GM19238 (cell line): ENCODE results near the gene CYB5B.
"Not testable (repeated sequence)": the region's sequence is repeated elsewhere in the genome, so short reads cannot be mapped to it uniquely, and the experiment has no call there.

Experiments used
- DNase-seq: peaks from one replicate; pipeline ENCODE4 v3.0.0; 2011; ENCODE audit warnings: low spot score; ENCODE audit not compliant: insufficient read length

The CYB5B gene

DNA sequence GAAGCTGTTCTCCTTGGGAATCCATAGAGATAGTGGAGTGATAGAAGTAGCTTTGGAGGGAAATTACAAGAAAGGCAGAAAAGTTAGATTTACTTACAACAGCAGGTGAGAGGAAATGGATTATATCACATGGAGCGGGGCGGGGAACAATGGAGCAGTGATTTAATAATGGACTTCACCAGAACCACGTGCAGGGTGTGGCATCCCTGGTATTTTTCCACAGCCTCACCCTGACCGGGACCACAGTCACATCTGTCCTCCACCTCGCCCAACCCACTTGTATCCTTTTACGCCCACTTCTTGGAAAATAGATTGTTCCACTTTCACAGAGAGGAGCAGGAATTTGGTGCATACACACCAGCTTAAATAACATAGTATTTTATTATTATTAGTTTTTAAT is 15.9 kb upstream of the CYB5B start:
- no peak for DNase-seq

DNA sequence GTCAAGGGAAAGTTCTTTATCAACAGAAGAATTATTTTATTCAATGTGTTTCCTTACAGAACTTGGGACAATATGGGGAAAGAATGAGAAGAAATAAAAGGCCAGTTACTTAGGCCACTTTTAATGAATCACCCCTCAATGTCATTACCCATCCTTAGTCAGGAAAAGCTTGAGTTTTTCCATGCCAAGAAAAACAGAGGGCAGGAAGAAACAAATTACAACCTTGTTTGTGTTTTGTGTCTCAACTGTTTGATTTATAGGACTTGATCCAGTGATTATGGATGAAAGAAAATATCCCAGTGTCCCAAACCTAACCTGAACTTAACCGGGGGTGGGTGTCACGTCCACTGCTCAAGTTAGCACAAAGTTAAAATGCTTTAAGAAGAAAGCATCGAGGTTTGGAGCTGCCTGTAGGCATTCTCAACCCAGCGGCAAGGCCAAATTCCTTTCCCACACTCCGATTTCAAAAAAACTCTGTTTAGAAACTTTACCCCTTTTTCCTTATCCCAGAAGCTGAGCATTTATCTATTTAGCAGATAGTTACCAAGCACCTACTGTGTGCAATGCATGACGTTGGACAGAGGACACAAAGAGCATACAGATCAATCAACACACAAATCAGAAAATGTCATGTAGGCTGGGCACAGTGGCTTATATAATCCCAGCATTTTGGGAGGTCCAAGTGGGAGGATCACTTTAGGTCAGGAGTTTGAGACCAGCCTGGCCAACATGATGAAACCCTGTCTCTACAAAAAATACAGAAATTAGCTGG is 14.0 kb upstream of the CYB5B start:
- DNase-seq, result no peak

DNA sequence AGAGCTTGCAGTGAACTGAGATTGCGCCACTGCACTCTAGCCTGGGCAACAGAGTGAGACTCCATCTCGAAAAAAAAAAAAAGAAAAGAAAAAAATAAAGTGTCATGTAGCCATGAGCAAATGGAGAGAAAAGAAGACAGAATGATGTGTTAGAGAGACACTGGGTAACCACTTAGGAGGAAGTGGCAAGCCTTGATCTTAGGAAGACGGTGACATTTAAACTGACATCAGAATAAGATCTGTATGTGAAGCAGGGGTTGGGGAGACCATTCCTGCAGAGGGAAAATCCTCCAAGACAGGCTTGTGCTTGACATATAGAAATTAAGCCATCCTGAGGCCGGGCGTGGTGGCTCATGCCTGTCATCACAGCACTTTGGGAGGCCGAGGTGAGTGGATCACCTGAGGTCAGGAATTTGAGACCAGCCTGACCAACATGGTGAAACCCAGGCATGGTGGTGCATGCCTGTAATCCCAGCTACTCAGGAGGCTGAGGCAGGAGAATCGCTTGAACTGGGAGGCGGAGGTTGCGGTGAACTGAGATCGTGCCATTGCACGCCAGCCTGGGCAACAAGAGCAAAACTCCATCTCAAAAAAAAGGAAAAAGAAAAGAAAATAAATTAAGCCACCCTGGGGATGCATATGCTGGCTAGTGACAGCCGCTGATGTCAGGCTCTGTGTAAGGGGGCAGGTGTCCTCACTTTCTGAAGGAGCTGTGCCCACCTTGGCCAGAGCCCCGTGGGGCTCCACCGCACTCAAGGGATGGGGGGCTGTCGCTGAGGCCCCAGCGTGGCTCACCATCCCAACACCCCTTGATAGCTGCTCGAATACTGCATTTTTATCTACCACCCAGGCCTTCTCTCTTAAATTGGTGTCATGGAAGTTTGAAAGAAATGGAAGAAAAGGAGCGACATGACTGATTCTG is 13.1 kb upstream of the CYB5B start:
- no peak for DNase-seq

DNA sequence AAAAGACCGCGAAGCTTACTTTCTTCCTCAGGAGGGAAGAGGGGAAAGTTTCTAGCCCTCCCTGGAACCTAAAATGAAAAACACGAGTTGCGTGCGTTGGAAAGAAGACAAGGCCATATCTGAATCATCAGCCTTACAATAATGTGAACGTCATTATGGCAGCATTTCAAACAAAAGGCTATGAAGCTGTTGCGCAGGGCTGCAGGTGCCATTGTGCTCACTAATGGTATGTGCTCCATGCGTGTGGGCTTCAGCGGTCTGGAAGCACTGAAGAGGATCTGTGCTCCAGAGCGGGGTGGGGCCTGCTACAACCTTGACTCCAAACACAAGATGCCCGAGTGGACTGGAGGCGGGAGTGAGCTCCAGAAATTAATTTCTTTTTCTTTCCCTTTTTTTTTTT is 12.1 kb upstream of the CYB5B start:
- no peak for DNase-seq

DNA sequence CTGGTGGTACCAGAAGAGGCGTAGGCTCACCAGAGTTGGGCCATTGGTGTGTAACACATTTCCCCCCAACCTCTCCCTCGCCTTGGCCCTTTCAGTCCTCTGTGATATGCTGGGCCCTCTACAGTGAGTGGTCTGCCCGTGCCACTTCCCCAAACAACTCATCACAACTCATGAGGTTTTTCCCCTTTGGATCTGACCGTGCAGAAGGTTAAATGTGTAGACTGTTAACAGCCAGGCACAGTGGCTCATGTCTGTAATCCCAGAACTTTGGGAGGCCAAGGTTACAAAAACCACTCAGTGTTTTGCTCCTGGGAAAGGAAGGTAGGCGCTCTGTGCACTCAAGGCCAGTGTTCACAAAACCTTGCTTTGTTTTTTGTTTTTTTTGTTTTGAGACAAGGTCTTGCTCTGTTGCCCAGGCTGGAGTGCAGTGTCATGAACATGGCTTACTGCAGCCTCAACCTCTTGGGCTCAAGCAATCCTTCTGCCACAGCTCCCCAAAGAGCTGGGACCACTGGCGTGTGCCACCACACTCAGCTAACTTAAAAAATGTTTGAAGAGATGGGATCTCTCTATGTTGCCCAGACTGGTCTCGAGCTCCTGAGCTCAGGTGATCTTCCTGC is 11.3 kb upstream of the CYB5B start:
- DNase-seq, result no peak

DNA sequence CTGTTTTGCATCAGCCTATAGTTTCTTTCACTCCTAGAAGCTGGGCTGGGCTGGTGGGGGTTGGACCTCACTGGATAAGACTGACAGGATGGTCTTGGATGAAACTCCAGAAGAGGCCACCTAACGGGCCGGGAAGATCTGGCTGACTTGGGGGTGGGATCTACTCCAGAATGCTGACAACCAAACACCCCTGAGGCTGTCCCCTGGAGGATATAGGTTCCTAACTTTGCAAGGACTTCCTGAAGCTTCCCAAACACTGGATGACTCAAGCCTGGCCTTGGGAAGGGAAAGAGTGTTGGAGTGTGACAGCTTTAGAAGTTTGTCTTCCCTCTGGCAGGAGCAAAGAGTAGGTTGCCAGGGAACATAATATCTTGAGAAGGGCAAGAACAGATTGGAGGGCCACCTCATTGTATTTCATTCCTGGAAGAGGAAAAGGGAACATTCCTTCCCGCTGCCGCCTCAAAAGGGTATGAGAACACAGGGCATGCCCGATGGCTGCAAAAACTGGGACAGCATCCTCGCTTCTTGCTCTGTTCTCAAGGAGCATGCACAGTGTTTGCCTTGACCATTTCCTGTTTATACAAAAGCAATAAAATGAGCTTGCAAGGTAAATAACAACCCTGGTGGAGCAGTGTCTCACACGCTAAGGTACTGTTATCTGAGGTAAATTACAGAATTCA is 6.8 kb upstream of the CYB5B start:
- no peak for DNase-seq

DNA sequence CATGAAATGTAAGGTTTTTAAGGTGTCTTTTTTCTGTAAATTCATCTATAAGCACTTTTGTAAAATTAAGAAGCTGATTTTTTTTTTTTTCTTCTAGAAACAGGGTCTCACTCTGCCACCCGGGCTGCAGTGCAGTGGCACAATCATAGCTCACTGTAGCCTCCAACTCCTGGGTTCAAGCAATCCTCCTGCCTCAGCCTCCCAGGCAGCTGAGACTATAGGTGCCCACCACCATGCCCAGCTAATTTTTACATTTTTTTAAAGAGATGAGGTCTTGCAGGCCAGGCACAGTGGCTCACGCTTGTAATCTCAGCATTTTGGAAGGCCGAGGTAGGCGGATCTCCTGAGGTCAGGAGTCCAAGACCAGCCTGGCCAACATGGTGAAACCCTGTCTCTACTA is 4.5 kb upstream of the CYB5B start:
- DNase-seq, result no peak

DNA sequence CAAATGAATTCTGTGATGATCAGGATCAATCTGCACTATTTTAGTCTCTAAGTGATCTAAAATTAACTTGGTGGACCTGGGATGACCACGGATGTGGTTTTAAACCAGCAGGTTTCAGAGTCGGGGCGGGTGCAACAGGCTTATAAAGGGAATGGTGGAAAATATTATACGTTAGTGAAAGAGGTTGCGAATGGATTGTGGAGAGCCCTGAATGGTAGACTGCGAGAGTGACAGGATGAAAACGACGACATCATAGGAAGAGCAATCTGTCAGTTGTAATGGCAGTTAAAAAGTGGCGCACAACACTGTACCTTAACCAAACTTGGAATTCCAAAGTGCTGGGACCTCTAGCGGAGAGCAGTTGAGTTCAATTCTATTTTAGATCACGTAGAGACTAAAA is 1.2 kb upstream of the CYB5B start:
- no peak for DNase-seq

DNA sequence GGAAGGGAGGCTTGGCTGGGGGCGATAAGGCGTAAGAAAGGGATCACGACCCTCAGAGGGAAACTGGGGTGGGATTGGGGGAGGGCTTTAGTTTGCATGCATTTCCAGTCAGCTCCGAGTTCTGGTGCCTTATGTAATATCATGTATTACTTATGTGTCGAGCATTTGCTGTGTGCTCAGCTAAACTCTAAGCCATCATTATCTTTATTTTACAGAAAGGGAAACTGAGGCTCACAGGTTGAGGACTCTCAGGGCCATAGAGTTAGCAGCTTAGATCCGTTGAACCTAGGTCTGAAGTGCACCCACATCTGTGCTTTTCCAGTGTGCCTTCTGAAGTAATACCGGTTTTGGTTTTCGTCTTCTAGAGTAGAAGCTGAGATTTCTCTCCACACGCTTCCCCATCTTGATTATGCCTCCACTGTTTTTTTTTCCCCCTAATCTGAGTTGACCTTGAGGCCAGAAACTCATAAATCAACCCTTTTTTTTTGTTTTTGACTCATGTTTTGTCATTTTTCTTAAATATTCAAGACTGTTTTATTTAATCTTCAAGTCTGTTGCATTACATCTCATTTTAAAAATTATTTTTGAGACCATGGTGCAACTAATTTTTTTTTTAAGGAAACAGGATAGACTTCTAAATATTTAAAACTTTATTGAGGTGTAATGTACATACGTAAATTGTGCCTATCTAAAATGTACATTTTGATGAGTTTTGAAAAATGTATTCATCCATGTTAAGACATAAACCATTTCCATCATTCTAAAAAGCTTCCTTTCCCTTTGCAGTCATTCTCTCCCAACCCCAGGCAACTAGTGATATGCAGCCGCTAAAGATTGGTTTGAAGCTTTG is 741 bp downstream of the CYB5B start:
- DNase-seq, result no peak

DNA sequence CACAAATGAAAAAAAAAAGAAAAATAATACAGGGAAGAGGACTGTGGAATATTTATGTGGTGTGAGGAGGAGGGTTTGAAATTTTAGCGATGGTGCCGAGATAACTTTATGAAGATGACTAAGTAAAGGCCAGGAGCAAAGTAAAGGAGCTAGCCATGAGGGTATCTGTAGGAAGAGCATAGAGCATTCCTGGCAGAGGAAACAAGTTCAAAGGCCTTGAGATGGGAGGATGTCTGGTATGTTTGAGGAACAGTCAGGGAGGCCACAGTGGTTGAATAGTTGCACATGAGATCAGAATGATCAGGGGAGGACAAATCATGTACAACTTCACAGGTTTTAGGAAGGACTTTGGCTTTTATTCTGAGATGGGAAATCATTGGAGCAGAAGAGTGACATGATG is 4.2 kb downstream of the CYB5B start:
- no peak for DNase-seq

DNA sequence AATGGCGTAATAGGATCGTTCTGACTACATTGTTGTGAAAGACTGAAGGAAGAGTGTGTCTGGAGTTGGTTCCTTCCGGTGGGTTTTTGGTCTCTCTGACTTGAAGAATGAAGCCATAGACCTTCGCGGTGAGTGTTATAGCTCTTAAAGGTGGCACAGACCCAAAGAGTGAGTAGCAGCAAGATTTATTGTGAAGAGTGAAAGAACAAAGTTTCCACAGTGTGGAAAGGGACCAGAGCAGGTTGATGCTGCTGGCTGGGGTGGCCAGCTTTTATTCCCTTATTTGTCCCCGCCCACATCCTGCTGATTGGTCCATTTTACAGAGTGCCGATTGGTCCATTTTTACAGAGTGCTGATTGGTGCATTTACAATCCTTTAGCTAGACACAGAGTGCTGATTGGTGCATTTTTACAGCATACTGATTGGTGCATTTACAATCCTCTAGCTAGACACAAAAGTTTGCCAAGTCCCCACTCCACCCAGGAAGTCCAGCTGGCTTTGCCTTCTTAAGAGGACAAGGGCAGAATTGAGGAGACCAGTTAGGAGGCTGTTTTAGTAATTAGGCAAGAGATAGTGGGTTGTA is 4.7 kb downstream of the CYB5B start:
- not testable (repeated sequence) for DNase-seq

DNA sequence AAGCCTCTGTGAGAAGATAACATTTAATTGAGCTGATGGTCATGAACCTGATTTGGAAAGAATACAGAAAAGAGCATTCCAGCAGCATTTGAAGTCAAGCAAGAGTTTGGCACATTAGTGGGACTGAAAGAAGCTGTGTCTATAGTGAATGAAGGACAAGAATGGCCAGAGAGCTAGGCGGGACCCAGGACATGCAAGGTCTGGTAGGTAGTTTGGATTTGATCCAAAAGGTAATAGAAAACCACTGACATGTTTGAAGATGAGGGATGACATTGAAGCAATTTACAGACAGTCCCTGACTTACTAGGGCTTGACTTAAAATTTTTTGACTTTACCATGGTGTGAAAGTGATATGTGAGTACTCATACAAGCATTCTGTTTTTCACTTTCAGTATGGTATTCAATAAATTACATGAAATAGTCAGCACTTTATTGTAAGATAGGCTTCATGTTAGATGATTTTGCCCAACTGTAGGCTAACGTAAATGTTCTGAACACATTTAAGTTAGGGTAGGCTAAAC is 7.6 kb downstream of the CYB5B start:
- DNase-seq, result no peak

DNA sequence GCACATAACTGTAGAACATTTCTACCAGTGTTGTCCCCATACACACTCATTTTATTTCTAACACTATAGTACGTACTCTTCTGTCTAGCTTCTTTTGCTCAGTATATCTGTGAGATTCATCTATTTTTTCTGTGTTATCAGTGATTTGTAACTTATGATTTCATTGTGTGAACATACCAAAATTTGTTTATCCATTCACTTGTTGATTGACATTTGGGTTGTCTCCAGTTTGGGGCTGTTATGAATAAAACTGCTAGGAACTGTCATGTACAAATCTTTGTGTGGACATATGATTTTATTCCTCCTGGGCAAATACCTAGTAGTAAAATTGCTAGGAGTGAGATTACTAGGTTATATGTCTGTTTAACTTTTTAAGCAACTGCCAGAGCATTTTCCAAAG is 9.6 kb downstream of the CYB5B start:
- no peak for DNase-seq

DNA sequence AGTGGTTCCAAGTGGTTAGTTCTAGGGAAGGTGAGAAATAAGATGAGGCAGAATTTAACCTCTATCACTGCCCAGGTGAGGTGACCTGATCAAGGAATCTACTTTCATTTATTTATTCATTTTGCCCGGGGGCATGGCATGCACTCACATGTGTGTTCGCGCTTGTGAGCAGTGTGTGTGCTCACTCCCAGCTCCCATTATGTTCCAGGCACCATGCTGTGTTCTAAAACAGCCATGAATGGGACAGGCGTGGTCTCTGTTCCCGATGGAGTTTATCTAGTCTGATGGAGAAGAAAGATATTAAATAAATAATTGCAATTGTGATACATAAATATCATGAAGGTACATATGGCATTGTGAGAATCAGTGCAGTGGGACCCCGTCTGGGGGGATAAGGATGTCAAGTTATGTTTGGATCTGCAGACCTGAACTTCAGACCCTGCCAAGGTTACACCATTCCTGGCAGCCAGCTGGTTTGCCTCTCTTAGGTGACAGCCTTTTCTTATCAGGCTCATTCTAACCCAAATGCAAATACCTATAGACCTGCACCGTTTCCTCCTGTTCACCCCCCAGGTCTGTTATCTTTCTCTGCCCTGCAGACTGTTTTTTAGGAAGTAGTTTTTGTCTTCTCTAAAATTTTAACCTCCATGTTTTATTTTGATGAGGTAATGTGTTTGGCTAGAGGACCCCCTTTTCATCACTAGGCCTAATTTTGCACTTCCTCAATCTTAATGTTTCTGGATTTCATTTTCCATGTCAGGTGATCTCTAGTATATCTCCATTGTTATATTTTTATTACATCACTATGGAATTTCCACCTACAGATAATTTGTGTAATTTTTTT is 11.8 kb downstream of the CYB5B start:
- no peak for DNase-seq

DNA sequence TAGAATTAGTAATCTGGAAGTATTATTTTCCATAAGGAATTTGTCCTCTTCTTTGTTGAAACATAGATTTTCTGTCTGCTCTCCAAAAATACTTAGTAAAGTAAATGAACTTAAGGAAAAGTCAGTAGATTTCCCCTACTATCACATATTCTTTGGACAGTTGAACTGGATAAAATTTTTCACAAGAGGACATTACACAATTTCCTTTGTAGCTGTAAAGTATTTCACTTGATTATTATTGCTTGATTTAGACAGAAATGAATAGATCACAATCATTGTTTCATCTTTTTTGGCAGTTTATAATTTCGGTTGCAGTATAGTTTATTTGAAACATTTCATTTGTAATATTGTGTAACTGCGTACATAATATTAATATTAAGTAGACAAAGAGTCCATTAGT is 12.5 kb downstream of the CYB5B start:
- no peak for DNase-seq

DNA sequence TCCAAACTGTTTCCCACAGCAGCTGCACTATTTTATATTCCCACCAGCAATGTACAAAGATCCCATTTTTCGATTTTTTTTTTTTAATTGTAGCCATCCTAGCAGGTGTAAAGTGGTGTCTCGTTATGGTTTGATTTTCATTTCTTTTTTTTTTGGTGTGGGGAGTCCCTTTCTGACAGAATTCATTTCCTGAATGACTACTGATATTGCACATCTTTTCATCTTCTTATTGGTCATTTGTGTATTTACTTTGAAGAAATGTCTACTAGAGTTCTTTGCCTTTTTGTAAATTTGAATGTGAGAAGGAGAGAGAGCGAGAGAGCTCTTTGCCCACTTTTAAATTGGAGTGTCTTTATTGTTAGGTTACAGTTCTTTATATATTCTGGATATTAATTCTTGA is 14.0 kb downstream of the CYB5B start:
- no peak for DNase-seq

DNA sequence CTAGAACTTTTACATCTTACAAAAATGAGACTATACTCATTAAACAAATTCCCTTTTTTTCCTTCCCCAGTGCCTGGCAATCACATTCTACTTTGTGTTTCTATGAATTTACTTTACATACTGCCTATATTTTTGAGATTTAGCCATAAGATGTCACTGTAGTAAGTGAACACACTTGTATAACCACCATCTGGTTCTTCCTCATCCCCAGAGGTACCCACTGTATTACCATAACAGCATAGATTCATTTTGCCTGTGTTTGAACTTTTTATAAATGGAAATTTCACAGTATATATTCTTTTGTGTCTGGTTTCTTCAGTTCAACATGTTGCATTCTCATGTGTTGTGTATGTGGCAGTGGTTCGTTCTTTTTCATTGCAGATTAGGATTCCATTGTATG is 15.8 kb downstream of the CYB5B start:
- DNase-seq, result no peak

DNA sequence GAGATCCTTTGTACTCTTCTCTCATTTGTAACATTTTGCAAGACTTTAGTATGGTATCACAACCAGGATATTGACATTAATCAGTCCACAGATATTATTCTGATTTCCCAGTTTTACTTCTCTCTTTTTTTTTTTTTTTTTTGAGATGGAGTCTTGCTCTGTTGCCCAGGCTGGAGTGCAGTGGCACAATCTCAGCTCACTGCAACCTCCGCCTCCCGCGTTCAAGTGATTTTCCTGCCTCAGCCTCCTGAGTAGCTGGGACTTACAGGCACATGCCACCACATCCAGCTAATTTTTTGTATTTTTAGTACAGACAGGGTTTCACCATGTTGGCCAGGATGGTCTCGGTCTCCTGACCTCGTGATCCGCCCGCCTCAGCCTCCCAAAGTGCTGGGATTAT is 16.6 kb downstream of the CYB5B start:
- not testable (repeated sequence) for DNase-seq

DNA sequence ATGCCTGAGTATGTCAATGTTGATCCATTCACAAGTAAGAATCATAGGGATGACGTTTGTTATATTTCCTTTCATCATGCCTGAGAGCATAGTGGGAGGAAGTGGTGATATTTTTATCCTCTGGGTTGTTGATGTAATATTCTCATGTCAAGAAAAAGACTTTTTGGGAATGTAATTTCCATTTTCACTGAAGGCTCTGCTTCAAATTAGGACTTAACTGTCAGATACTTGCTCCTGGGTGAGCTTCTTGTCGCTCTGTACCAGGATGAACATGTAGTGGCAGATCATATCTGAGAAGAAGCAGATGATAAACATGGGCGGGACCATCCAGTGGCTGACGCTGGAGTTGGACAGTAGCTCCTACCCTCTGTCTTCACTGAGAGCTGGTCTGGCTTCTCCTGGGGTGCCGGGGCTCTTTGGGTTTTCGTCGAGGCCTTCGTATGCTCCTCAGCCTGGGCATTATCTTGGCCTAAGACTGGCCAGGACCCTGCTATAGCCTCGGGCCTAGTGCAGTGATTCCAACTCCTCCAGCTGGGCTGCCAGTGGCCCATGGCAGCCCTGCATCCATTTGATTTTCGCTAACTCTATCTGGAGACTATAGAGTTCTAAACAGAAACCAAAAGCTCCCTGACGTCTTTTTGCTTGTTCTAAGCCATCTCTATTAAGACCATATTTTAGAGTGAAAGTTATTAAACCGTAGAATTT is 19.7 kb downstream of the CYB5B start:
- DNase-seq, result no peak
